Measurements from ENCODE around the gene TEX52.

DNA sequence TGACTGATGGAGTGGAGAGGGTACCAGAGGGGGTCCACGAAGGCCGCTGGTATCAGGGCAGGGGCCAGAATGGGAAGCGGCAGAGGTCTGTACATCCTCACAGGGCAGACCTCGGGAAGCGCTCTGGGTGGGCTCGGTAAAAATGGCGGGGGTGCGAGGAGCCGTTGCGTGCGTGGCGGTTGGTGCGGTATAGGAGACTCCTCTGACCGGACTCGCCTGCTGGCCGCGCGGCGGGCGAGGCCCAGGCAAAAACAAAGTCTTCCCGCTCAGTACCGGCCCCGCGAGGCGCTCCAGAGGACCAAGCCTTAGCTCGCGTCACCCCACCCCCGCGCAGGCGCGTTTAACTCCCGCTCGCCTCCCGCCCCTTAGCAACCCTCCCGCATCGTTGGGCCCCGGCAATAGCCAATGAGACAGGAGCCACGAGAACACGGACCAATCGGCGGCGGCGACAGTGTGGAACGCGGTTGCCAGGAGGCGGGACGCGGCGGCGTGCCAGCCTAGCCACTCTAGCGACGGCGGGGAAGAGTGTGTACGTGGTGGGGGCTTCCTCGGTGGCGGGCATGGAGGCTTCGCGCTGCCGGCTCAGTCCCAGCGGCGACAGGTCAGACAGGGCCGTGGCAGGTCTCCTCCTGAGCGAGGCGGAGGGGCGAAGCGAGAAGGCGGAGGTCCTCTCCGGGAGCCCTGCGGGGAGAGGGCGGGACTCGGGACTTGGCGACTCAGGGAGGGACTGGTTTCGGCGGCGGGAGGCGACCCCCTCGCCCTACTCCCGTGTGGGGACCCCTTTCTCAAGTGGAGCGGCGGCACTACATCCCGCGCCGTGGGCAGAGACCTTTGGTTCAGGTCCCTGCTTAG is 33.8 kb upstream of the TEX52 start, which contains the start of gene TULP3:
- peak; percentile 80 for TF ChIP-seq POLR2A (IDR thresholded peaks at IDR 0.05; ENCODE audit: low read length)
- no peak for TF ChIP-seq GATA1 (IDR thresholded peaks at IDR 0.05; ENCODE audit: low read depth, low read length)

Data from erythroblast (primary cell).